GM19463 (cell line): Measurements from ENCODE around the gene MSX2.

ENCODE experiments used
- ATAC-seq: cut with Tn5 transposase; IDR thresholded peaks from one replicate; pipeline ENCODE4 v1.9.1; 2021; ENCODE audit warnings: mild to moderate bottlenecking, moderate library complexity; ENCODE audit not compliant: unreplicated experiment

MSX2 gene

GRCh38 chr5:174718880-174719610 lies 5.3 kb upstream of the MSX2 start:
- ATAC-seq: no peak

- ATAC-seq: no peak
These were observed 4.4 kb upstream of the MSX2 start for GRCh38 chr5:174719793-174720611.

- no peak for ATAC-seq
These were observed 3.5 kb upstream of the MSX2 start for GRCh38 chr5:174720612-174721529.

- no peak for ATAC-seq
These were observed 2.6 kb upstream of the MSX2 start for GRCh38 chr5:174721530-174722432.

GRCh38 chr5:174722500-174722899 lies 1.9 kb upstream of the MSX2 start:
- ATAC-seq: no peak

GRCh38 chr5:174723315-174723978 lies 935 bp upstream of the MSX2 start:
- ATAC-seq: no peak

GRCh38 chr5:174723979-174724483 lies 351 bp upstream of the MSX2 start:
- ATAC-seq: no peak

- no peak for ATAC-seq
These were observed 1.0 kb downstream of the MSX2 start for GRCh38 chr5:174725261-174725990.

- ATAC-seq: no peak
These were observed 1.7 kb downstream of the MSX2 start for GRCh38 chr5:174725991-174726601.

- ATAC-seq: no peak
These were observed 2.8 kb downstream of the MSX2 start for GRCh38 chr5:174726916-174727793.

- no peak for ATAC-seq
These were observed 3.7 kb downstream of the MSX2 start for GRCh38 chr5:174727794-174728680.

- no peak for ATAC-seq
These were observed 4.8 kb downstream of the MSX2 start for GRCh38 chr5:174729075-174729680.

- no peak for ATAC-seq
These were observed 7.0 kb downstream of the MSX2 start for GRCh38 chr5:174731214-174732035.

GRCh38 chr5:174732036-174733020 lies 7.9 kb downstream of the MSX2 start:
- ATAC-seq: no peak
